Measurements from ENCODE around the gene DNAH1.
A peak's percentile ranks its signal among the peaks of the same experiment; 100 is the strongest.

Gene DNAH1

DNA sequence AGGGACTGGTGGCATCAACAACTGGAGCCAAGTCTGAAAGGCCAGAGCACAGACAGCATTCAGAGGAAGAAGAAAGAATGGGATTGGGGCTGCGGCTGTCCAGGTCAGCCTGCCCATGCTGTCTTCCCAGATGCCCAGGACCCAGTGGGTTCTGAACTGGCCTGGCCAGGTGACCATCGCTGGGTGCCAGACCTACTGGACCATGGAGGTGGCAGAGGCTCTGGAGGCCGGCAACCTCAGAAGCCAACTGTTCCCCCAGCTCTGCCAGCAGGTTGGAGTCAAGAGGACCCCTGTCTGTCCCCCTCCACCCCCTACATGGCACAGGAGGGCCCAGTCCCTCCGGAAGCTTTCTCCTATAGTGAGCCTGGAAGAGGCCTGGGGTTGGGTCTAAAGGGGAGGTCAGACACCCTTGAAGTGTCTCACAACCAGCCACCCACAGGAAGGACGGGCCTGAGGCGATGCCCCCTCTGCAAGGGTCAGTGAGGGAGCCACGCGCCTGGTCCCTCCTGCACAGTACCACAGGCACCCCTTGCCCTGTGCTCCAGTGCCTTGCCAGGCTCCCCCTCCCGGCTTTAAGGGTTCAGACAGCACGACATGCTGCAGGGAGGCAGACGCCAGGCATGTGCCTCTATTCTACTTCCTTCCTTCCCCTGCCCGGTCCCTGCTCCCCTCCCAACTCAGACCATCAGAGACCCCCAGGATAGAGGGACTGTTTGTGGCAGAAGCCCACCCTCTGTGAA is 43.2 kb downstream of the DNAH1 start:
- DNase-seq: no peak

DNA sequence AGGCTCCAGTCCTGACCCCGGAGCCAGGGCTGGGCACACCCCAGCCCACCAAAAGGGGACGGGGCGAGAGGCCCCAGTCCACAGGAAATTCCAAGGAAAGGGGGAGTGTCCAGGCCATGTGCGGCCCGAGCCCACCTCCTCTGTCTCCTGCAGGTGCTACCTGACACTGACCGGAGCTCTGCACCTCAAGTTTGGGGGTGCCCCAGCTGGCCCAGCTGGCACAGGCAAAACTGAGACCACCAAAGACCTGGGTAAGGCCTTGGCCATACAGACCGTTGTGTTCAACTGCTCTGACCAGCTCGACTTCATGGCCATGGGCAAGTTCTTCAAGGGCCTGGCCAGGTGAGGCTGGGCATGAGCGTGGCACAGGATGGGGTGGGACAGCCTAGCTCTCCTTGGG is 44.9 kb downstream of the DNAH1 start:
- DNase-seq: no peak

DNA sequence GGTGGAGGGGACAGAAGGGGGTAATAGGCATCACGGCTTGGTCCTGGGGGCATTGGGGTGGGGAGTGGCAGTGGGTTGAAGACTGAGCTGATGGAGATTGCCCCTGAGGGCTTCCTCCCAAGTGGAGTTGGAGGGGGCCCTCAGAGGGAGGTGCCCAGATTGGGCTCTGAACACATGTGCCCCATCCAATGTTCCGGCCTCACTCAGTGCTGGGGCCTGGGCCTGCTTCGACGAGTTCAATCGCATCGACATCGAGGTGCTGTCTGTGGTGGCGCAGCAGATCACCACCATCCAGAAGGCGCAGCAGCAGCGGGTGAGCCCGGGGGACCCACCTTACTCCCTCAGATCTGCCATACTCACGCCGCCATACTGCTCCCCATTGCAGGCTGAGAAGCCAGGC is 45.3 kb downstream of the DNAH1 start:
- DNase-seq: no peak

DNA sequence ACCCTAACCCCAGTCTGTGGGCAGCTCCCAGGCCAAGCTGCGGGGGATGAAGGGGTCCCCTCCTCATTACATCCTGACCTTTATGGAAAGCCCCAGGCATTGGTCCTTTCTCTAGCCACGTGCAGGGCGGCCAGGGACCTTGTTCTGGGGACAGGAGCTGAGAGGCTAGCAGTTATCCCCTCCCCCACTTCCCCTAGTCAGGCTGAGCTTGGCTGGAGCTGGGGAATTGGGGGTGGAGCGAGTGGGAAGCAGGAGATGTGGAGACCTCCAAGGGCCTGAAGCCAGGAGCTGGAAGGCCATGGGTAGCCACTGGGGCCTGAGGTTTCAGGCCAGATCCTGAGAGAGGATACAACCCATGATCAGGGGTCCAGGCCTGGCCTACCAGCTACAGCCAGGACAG is 45.8 kb downstream of the DNAH1 start:
- DNase-seq: no peak

DNA sequence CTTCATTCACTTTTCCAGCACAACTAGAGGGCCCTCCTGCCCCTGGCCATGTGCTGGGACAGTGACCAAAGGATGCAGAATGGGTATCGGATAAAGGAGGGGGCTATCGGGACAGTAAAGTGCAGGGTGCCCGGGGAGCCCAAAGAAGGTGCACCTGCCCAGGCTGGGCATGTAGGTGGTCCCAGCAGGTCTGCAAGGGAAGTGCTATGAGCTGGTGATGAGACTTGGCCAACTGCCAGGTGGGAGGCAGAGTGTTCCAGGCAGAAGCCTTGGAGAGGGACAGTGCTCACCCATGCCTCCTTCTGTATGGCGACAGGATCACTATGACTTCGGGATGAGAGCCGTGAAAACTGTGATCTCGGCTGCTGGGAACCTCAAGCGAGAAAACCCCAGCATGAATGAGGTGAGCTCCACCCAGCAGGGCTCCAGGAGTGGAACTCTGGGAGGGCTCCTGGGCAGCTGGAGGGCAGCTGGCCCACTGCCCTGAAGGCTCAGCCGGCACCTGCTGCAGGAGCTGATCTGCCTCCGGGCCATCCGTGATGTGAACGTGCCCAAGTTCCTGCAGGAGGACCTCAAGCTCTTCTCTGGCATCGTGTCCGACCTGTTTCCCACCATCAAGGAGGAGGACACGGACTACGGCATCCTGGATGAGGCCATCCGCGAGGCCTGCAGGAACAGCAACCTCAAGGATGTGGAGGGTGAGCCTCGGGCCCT is 48.4 kb downstream of the DNAH1 start:
- DNase-seq: no peak

DNA sequence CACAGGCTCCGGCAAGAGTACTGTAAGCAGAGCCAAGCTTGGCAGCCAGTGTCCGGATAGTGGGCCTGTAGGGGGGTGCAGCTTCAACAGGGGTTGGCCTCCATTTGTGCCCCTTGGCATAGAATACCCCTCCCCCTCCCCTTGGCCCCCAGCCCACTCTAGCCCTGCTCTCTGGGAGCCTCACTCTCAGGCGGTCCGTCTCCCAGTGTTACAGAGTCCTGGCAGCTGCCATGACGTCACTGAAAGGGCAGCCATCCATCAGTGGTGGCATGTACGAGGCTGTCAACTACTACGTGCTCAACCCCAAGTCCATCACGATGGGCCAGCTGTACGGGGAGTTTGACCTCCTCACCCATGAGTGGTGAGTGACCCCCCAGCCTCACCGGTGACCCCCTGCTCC is 50.4 kb downstream of the DNAH1 start:
- DNase-seq: no peak

DNA sequence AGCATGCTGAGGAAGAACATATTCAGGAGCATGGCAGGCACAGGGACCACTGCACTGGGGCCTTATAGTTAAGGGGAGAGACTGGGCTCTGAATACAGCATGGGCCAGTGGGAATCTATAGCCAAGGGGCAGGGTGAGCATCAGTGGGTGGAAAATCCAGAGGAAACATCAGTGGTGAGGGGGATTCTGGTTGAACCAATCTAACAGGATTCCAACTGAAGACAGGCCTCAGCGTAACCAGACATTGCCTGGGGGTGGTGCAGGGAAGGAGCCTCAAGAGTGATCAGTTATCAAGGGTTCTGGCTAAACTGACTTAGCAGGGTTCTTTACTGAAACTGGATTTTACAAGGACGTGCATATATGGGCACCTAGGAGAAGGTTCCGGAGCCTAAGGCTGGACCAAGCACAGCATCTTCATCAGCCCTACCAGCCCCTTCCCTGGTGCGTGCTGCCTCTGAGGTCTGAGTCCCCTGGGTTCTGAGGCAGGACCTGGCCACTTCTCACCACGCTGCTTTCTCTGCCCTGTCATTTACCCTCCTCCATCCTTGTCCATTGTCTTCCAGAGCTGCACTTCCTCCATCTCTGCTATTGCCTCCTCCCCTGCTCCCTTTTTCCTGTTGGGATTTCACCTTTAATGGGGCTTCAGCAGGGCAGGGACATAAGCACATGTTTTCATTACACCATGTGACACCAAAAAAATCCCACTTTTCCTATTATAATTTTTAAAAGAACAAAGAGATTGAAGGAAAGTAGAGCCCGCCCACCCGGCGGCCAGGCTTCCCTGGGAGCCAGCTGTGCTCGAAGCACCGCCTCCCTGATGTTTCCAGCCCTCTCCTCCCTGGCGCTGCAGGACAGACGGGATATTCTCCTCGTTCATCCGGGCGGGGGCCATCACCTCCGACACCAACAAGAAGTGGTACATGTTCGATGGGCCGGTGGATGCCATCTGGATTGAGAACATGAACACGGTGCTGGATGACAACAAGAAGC is 52.1 kb downstream of the DNAH1 start:
- DNase-seq: no peak

DNA sequence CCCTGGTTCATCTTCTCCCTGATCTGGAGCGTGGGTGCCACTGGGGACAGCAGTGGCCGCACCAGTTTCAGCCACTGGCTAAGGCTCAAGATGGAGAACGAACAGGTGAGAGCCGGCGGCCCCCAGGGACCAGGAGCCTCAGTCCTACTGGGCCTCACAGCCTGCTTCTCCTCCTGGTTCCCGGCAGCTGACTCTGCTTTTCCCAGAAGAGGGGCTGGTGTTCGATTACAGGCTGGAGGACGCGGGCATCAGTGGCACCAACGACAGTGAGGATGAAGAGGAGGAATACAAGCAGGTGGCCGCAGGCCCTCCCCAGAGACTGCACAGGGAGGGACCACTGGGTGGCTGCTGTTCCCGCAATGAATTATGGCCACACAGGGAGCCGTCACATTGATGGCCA is 54.4 kb downstream of the DNAH1 start:
- DNase-seq: no peak

DNA sequence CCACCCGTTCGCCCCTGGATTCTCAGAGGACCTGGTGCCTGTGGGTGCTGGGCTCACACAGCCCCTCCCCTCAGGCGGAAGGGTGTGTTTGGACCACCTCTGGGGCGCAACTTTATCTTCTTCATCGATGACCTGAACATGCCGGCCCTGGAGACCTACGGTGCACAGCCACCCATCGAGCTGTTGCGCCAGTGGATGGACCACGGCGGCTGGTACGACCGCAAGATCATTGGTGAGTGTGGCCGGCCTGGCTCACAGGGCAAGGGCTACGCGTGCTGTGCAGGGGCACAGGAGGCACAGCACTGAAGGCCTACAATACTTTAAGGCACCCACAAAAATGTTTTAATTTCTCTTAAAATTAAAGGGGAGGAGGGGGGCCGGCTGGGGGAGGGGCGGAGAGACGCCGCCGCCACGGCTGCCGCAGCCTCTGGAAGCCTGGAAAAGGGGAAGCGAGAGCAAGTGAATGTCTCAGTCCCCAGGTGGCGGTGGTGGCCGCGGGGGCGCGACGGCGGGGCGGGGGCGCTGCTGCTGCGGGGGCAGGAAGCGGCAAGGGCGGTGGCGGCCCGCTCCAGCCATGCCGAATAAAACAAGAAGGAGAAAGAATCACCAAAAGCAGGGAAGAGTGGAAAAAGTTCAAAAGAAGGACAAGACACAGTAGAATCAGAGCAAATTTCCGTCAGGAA is 56.8 kb downstream of the DNAH1 start:
- no peak for DNase-seq

- peak; percentile 59 for DNase-seq
These were observed 57.6 kb downstream of the DNAH1 start for GRCh38 chr3:52373676-52374075.

GRCh38 chr3:52374173-52374572 is 58.1 kb downstream of the DNAH1 start:
- no peak for DNase-seq

DNA sequence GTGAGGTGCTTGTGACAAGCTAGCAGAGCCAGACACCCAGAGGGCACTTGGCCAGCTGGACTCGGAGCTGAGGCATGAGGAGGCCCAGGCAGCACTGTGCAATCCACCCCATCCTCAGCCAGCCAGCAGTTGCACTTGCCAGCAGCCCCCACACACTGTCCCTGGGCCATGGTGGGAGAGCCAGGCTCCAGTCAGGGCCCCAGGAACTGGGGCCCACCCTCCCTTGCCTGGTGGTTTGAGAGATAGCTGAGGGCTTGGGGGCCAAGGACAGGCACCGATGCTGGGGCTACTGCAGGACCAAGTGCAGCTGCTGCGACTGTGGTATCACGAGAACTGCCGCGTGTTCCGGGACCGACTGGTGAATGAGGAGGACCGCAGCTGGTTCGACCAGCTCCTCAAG is 63.5 kb downstream of the DNAH1 start:
- DNase-seq: no peak

GRCh38 chr3:52380023-52380422 is 63.9 kb downstream of the DNAH1 start:
- no peak for DNase-seq

DNA sequence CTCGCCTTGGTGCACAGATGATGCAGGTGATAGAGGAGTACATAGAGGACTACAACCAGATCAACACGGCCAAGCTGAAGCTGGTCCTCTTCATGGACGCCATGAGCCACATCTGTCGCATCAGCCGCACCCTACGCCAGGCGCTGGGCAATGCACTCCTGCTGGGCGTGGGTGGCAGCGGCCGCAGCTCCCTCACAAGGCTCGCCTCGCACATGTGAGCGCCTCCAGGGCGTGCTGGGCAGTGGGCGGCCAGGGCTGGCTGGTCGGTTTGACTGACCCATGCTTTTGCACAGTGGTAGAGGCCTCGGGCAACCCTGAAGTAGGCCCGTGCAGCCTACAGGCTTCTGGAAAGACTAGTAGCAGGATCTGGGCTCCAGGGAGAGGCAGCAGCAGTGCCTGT is 65.5 kb downstream of the DNAH1 start:
- DNase-seq: no peak

- DNase-seq: no peak
These were observed 67.3 kb downstream of the DNAH1 start for GRCh38 chr3:52383446-52383845.

DNA sequence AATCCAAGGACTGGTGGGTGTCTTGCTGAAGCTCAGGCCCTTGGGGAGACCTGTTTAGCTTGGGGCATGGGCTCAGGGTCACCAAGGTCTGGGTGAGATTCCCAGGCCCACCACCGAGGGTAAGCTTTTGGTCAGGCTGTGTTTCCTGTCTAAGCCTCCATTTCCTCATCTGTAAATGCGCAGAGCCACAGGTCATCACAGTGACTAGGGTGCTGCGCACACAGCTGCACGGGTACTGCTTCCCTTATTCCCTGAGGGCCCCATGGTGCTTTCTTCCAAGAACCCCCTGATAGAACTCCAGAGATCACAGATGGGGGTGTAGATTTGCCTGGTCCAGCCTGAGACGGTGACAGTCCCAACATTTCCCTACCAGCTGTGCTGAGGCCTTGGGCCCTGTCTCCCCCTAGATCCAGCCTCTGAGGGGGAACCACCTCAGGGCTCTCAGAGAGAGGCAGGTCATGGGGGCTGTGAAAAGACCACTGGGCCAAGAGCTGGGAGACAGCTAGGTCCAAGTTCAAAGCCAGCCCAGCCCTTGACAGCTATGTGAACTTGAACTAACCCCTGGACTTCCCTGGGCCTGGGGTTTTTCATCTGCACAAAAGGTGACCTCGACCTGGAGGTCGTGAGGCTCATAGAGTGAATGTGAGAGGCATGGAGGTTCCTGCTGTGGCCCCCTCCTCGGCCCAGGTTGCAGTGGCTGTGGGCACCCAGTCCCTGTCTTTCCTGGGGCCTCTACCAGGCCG is 68.1 kb downstream of the DNAH1 start:
- DNase-seq: no peak

- DNase-seq: peak; percentile 18
These were observed 69.0 kb downstream of the DNAH1 start for GRCh38 chr3:52385157-52385556.

GRCh38 chr3:52387481-52387880 is 71.4 kb downstream of the DNAH1 start:
- no peak for DNase-seq

DNA sequence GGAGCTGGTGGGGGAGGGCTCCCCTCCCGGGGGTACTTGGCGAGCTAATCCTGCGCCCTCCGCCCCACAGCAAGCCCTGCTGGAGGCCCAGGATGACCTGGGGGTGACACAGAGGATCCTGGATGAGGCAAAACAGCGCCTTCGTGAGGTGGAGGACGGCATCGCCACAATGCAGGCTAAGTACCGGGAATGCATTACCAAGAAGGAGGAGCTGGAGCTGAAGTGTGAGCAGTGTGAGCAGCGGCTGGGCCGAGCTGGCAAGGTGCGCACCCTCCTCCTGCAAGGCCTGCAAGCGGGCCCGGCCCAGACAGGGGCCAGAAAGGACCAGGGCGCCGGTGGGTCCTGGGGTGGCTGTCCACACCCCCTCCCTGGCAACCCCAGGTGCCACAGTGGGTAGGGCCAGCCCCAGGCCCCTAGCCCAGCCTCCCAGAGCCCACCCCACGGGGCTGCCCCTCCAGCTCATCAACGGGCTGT is 72.3 kb downstream of the DNAH1 start:
- no peak for DNase-seq

DNA sequence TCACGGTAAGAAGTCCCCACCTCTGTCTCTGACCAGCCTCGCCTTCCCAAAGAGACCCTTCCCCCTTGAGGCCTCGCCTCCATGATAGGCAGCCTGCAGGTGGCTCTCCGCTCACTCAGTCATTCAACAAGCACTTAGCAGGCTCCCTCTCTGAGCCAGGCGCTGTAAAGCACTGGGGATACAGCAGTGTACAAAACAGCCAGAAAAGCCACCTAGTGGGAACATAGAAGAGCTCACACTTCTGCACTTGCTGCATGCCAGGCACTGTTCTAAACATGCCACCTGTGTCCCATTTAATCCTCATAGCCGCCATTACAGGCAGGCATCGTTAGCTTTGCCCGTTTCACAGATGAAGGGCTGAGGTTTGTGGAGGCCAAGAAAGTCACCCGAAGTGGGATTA is 72.8 kb downstream of the DNAH1 start:
- DNase-seq: no peak

DNA sequence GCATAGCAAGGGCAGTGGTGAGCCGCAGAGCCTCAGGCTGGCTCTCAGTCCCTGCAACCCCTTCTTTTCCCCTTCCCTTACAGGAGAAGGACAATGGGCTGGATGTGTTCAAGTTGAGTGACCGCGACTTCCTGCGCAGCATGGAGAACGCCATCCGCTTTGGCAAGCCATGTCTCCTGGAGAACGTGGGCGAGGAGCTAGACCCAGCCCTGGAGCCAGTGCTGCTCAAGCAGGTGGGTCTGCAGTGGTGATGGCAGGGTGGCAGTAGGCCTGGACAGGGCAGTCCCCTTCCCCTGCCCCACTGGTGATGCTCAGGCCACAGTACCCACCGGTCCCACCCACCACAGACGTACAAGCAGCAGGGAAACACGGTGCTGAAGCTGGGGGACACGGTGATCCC is 75.0 kb downstream of the DNAH1 start:
- no peak for DNase-seq

All from fibroblast of skin of abdomen (primary cell).